HEK293 (cell line): ENCODE data around the gene TLE2.

Source experiments
- AEBP2 ChIP-seq: fragments of 450-650 bp; formaldehyde crosslinking; IDR thresholded peaks from 2 replicates; pipeline ENCODE4 v1.5.1; 2016; ENCODE audit warnings: missing biosample characterization, missing genetic modification characterization, borderline replicate concordance
- EGR2 ChIP-seq: fragments of 450-650 bp; formaldehyde crosslinking; IDR thresholded peaks from 2 replicates; pipeline ENCODE4 v1.5.1; 2016; ENCODE audit warnings: low read depth, missing biosample characterization, missing genetic modification characterization
- GLI4 ChIP-seq: fragments of 450-650 bp; formaldehyde crosslinking; IDR thresholded peaks from 2 replicates; pipeline ENCODE4 v1.5.1; 2016; ENCODE audit warnings: missing biosample characterization, missing genetic modification characterization
- KLF9 ChIP-seq: fragments of 450-650 bp; formaldehyde crosslinking; IDR thresholded peaks from 2 replicates; pipeline ENCODE4 v1.5.1; 2016; ENCODE audit warnings: missing biosample characterization, missing genetic modification characterization, low read depth
- PRDM2 ChIP-seq: fragments of 450-650 bp; formaldehyde crosslinking; IDR thresholded peaks from 2 replicates; pipeline ENCODE4 v1.5.1; 2016; ENCODE audit warnings: missing biosample characterization, missing genetic modification characterization, borderline replicate concordance
- REST ChIP-seq: fragments of 450-650 bp; formaldehyde crosslinking; IDR thresholded peaks from 2 replicates; pipeline ENCODE4 v1.5.1; 2016; ENCODE audit warnings: missing biosample characterization, missing genetic modification characterization
- ZNF221 ChIP-seq: fragments of 450-650 bp; formaldehyde crosslinking; IDR thresholded peaks from 2 replicates; pipeline ENCODE4 v1.5.1; 2017; ENCODE audit warnings: missing biosample characterization, missing genetic modification characterization, borderline replicate concordance
- ZNF350 ChIP-seq: fragments of 450-650 bp; formaldehyde crosslinking; IDR thresholded peaks from 2 replicates; pipeline ENCODE4 v1.5.0; 2017; ENCODE audit warnings: missing biosample characterization, mild to moderate bottlenecking, missing genetic modification characterization
- ZNF366 ChIP-seq: fragments of 450-650 bp; formaldehyde crosslinking; conservative IDR thresholded peaks from 2 replicates; pipeline ENCODE4 v1.5.1; 2016; ENCODE audit warnings: missing biosample characterization, missing genetic modification characterization
- ZNF37A ChIP-seq: fragments of 450-650 bp; IDR thresholded peaks from 2 replicates; pipeline ENCODE4 v1.5.1; 2018; ENCODE audit warnings: missing biosample characterization, missing genetic modification characterization
- ZNF394 ChIP-seq: fragments of 450-650 bp; formaldehyde crosslinking; IDR thresholded peaks from 2 replicates; pipeline ENCODE4 v1.5.1; 2016; ENCODE audit warnings: missing biosample characterization, missing genetic modification characterization, mild to moderate bottlenecking, moderate library complexity, borderline replicate concordance
- ZNF785 ChIP-seq: fragments of 450-650 bp; formaldehyde crosslinking; IDR thresholded peaks from 2 replicates; pipeline ENCODE4 v1.5.1; 2016; ENCODE audit warnings: missing biosample characterization, missing genetic modification characterization
- TF ChIP-seq, protein P1 (sequence below): fragments of 450-650 bp; formaldehyde crosslinking; IDR thresholded peaks from 2 replicates; pipeline ENCODE4 v1.5.1; 2017; ENCODE audit warnings: missing biosample characterization, missing genetic modification characterization
- TF ChIP-seq, protein P2 (sequence below): fragments of 450-650 bp; IDR thresholded peaks from 2 replicates; pipeline ENCODE4 v1.5.1; 2018; ENCODE audit warnings: missing biosample characterization, missing genetic modification characterization
- TF ChIP-seq, protein P3 (sequence below): fragments of 450-650 bp; formaldehyde crosslinking; IDR thresholded peaks from 2 replicates; pipeline ENCODE4 v1.5.1; 2017; ENCODE audit warnings: missing biosample characterization, missing genetic modification characterization

Gene TLE2

GRCh38 chr19:3055741-3056416, 26.8 kb upstream of the TLE2 start (continued):
- TF ChIP-seq REST (tag by site-specific recombination) (no peak), ZNF366 (tag by site-specific recombination) (no peak; the same call in 1 of the 2 replicates), ZNF394 (no peak), KLF9 (peak; percentile 65), AEBP2 (tag by site-specific recombination) (no peak), PRDM2 (tag by site-specific recombination) (no peak), EGR2 (tag by site-specific recombination) (peak; percentile 88), GLI4 (tag by site-specific recombination) (no peak), ZNF350 (tag by site-specific recombination) (no peak), ZNF37A (tag by site-specific recombination) (no peak), ZNF785 (no peak), ZNF221 (tag by site-specific recombination) (no peak)
- TF ChIP-seq, protein P1, sequence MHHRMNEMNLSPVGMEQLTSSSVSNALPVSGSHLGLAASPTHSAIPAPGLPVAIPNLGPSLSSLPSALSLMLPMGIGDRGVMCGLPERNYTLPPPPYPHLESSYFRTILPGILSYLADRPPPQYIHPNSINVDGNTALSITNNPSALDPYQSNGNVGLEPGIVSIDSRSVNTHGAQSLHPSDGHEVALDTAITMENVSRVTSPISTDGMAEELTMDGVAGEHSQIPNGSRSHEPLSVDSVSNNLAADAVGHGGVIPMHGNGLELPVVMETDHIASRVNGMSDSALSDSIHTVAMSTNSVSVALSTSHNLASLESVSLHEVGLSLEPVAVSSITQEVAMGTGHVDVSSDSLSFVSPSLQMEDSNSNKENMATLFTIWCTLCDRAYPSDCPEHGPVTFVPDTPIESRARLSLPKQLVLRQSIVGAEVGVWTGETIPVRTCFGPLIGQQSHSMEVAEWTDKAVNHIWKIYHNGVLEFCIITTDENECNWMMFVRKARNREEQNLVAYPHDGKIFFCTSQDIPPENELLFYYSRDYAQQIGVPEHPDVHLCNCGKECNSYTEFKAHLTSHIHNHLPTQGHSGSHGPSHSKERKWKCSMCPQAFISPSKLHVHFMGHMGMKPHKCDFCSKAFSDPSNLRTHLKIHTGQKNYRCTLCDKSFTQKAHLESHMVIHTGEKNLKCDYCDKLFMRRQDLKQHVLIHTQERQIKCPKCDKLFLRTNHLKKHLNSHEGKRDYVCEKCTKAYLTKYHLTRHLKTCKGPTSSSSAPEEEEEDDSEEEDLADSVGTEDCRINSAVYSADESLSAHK = no peak
- TF ChIP-seq, protein P2, sequence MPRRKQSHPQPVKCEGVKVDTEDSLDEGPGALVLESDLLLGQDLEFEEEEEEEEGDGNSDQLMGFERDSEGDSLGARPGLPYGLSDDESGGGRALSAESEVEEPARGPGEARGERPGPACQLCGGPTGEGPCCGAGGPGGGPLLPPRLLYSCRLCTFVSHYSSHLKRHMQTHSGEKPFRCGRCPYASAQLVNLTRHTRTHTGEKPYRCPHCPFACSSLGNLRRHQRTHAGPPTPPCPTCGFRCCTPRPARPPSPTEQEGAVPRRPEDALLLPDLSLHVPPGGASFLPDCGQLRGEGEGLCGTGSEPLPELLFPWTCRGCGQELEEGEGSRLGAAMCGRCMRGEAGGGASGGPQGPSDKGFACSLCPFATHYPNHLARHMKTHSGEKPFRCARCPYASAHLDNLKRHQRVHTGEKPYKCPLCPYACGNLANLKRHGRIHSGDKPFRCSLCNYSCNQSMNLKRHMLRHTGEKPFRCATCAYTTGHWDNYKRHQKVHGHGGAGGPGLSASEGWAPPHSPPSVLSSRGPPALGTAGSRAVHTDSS (tag by site-specific recombination) = peak; percentile 70
- TF ChIP-seq, protein P3, sequence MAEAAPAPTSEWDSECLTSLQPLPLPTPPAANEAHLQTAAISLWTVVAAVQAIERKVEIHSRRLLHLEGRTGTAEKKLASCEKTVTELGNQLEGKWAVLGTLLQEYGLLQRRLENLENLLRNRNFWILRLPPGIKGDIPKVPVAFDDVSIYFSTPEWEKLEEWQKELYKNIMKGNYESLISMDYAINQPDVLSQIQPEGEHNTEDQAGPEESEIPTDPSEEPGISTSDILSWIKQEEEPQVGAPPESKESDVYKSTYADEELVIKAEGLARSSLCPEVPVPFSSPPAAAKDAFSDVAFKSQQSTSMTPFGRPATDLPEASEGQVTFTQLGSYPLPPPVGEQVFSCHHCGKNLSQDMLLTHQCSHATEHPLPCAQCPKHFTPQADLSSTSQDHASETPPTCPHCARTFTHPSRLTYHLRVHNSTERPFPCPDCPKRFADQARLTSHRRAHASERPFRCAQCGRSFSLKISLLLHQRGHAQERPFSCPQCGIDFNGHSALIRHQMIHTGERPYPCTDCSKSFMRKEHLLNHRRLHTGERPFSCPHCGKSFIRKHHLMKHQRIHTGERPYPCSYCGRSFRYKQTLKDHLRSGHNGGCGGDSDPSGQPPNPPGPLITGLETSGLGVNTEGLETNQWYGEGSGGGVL = peak; percentile 93
